WTC11 (cell line): ENCODE measurements around the gene CHRNB4. TPM values are rescaled to one million over a fixed set of nuclear protein-coding genes. Genes with fewer than 3 reads are reported as not detected.

Experiments
- ATAC-seq: fragments of 200-7000 bp; cut with Tn5 transposase; 2 replicates; pipeline ENCODE4 v1.10.0; 2021; ENCODE audit warnings: mild to moderate bottlenecking, moderate library complexity
- CTCF ChIA-PET: fragments of 300-600 bp; sonication (Branson Sonifier 250); formaldehyde crosslinking; loops from one replicate; lab custom pipeline; 2021; ENCODE audit warnings: antibody characterized with exemption; lab: Charles Lee
- POLR2A ChIA-PET: fragments of 350-600 bp; sonication (Branson Sonifier 250); formaldehyde crosslinking; loops from one replicate; lab custom pipeline; 2021; ENCODE audit warnings: antibody characterized with exemption; lab: Charles Lee
- DNase-seq: peaks from one replicate; pipeline ENCODE4 v3.0.0; 2021; ENCODE audit warnings: low spot score
- H3K27ac Mint-ChIP-seq: 2 replicates; pipeline ENCODE4 v1.8.0; 2021; ENCODE audit warnings: mixed read lengths
- H3K27me3 Mint-ChIP-seq: 2 replicates; pipeline ENCODE4 v1.8.0; 2021; ENCODE audit warnings: low read depth, mild to moderate bottlenecking, moderate library complexity, mixed read lengths
- H3K36me3 Mint-ChIP-seq: 2 replicates; pipeline ENCODE4 v1.8.0; 2021; ENCODE audit warnings: mixed read lengths
- H3K4me1 Mint-ChIP-seq: 2 replicates; pipeline ENCODE4 v1.8.0; 2022; ENCODE audit warnings: mixed read lengths
- H3K4me3 Mint-ChIP-seq: 2 replicates; pipeline ENCODE4 v1.8.0; 2021; ENCODE audit warnings: mild to moderate bottlenecking, moderate library complexity, mixed read lengths
- H3K9me3 Mint-ChIP-seq: 2 replicates; pipeline ENCODE4 v1.8.0; 2021; ENCODE audit warnings: mixed read lengths
- AR ChIP-seq: fragments of 250-450 bp; sonication (Bioruptor Pico); IDR thresholded peaks from 2 replicates; pipeline ENCODE4 v1.9.0; 2021; ENCODE audit warnings: mild to moderate bottlenecking
- ARID4B ChIP-seq: sonication (generic); formaldehyde crosslinking; IDR thresholded peaks from 2 replicates; pipeline ENCODE4 v1.8.0; 2023; ENCODE audit warnings: missing genetic modification reagents, mild to moderate bottlenecking, borderline replicate concordance
- ATF1 ChIP-seq: sonication (generic); formaldehyde crosslinking; IDR thresholded peaks from 2 replicates; pipeline ENCODE4 v1.8.1; 2023; ENCODE audit warnings: mild to moderate bottlenecking, moderate library complexity, missing genetic modification reagents
- E2F1 ChIP-seq: sonication (generic); formaldehyde crosslinking; IDR thresholded peaks from 2 replicates; pipeline ENCODE4 v1.8.0; 2022; ENCODE audit warnings: mild to moderate bottlenecking, missing genetic modification reagents
- E2F5 ChIP-seq: sonication (generic); formaldehyde crosslinking; IDR thresholded peaks from 2 replicates; pipeline ENCODE4 v1.8.1; 2022; ENCODE audit warnings: mild to moderate bottlenecking, moderate library complexity, missing genetic modification reagents
- EMX1 ChIP-seq: fragments of 250-450 bp; sonication (Bioruptor Pico); IDR thresholded peaks from 2 replicates; pipeline ENCODE4 v1.8.0; 2021; ENCODE audit warnings: mild to moderate bottlenecking
- FOXP1 ChIP-seq: sonication (generic); formaldehyde crosslinking; IDR thresholded peaks from 2 replicates; pipeline ENCODE4 v1.8.0; 2022; ENCODE audit warnings: missing genetic modification reagents, mild to moderate bottlenecking, moderate library complexity, borderline replicate concordance
- GRHL2 ChIP-seq: fragments of 250-450 bp; sonication (Bioruptor Pico); IDR thresholded peaks from 2 replicates; pipeline ENCODE4 v1.8.0; 2022; ENCODE audit warnings: mild to moderate bottlenecking, moderate library complexity; ENCODE audit not compliant: insufficient replicate concordance, severe bottlenecking
- HMGXB4 ChIP-seq: sonication (generic); formaldehyde crosslinking; IDR thresholded peaks from 2 replicates; pipeline ENCODE4 v1.8.1; 2023; ENCODE audit warnings: mild to moderate bottlenecking, moderate library complexity, missing genetic modification reagents
- IRF1 ChIP-seq: sonication (generic); formaldehyde crosslinking; IDR thresholded peaks from 2 replicates; pipeline ENCODE4 v1.8.0; 2023; ENCODE audit warnings: missing genetic modification reagents
- PREB ChIP-seq: sonication (generic); formaldehyde crosslinking; IDR thresholded peaks from 2 replicates; pipeline ENCODE4 v1.8.1; 2022; ENCODE audit warnings: mild to moderate bottlenecking, missing genetic modification reagents, moderate library complexity, borderline replicate concordance
- RELA ChIP-seq: sonication (generic); formaldehyde crosslinking; IDR thresholded peaks from 2 replicates; pipeline ENCODE4 v1.8.1; 2022; ENCODE audit warnings: missing genetic modification reagents, mild to moderate bottlenecking, borderline replicate concordance
- SOX15 ChIP-seq: fragments of 250-450 bp; sonication (Bioruptor Pico); IDR thresholded peaks from 2 replicates; pipeline ENCODE4 v1.9.0; 2021; ENCODE audit warnings: mild to moderate bottlenecking
- SP1 ChIP-seq: sonication (generic); formaldehyde crosslinking; conservative IDR thresholded peaks from 2 replicates; pipeline ENCODE4 v1.8.1; 2022; ENCODE audit warnings: missing genetic modification reagents
- USF2 ChIP-seq: sonication (generic); formaldehyde crosslinking; IDR thresholded peaks from 2 replicates; pipeline ENCODE4 v1.8.1; 2023; ENCODE audit warnings: mild to moderate bottlenecking, missing genetic modification reagents, moderate library complexity
- ZBTB43 ChIP-seq: sonication (generic); formaldehyde crosslinking; IDR thresholded peaks from 2 replicates; pipeline ENCODE4 v1.8.1; 2023; ENCODE audit warnings: mild to moderate bottlenecking, missing genetic modification reagents
- total RNA-seq: library from RNA; stranded (reverse); gene quantifications from 3 replicates; pipeline ENCODE4 v1.2.3, GENCODE V29; 2021

CHRNB4 gene
- total RNA-seq, 1 experiment from 2014 or later = 10.1 TPM

- TF ChIP-seq USF2 (CRISPR knock-in tag) = no peak
- TF ChIP-seq E2F1 (CRISPR knock-in tag) = no peak
- TF ChIP-seq SP1 (CRISPR knock-in tag) = no peak
- TF ChIP-seq AR = no peak
- TF ChIP-seq, all 79 proteins: peak for 0
Observed at GRCh38 chr15:78629031-78629715, 11.8 kb downstream of the CHRNB4 start (continued).

GRCh38 chr15:78628227-78628626 lies 12.8 kb downstream of the CHRNB4 start:
- peaks cover 2% of the 10 kb centered on the region for H3K27me3 Mint-ChIP-seq
- H3K9me3 Mint-ChIP-seq = peaks cover 4% of the 10 kb centered on the region
- peaks cover 16% of the 10 kb centered on the region for H3K36me3 Mint-ChIP-seq
- H3K27ac Mint-ChIP-seq = no peak overlapping the region
- ATAC-seq = no peak
- no peak overlapping the region for H3K4me3 Mint-ChIP-seq
- H3K4me1 Mint-ChIP-seq = no peaks in the 10 kb centered on the region
- ChIA-PET CTCF (interaction anchor here (0.9 to 1.1 kb wide), 2 partner anchors 8 to 10 kb away, joined by 3 read pairs; no protein-coding TSS in a partner anchor), POLR2A (no interaction called here)
- no peak for DNase-seq
- no peak for TF ChIP-seq IRF1 (CRISPR knock-in tag)
- no peak for TF ChIP-seq ZBTB43 (CRISPR knock-in tag)
- no peak for TF ChIP-seq ATF1 (CRISPR knock-in tag)
- TF ChIP-seq HMGXB4 (CRISPR knock-in tag) = no peak
- TF ChIP-seq E2F5 (CRISPR knock-in tag) = no peak
- no peak for TF ChIP-seq EMX1 (CRISPR knock-in tag)
- TF ChIP-seq PREB (CRISPR knock-in tag) = no peak
- TF ChIP-seq FOXP1 (CRISPR knock-in tag) = no peak
- no peak for TF ChIP-seq RELA (CRISPR knock-in tag)
- TF ChIP-seq SOX15 (CRISPR knock-in tag) = no peak
- TF ChIP-seq ARID4B = no peak
- no peak for TF ChIP-seq GRHL2 (CRISPR knock-in tag)
